KG1 (cell line): ENCODE measurements around the gene SLC35B1.
"Not testable (repeated sequence)": the region's sequence is repeated elsewhere in the genome, so short reads cannot be mapped to it uniquely, and the experiment has no call there.

Experiments used
- DNase-seq: peaks from one replicate; lab custom pipeline; 2025; lab: John Stamatoyannopoulos, UW

The SLC35B1 gene

GRCh38 chr17:49699966-49700575 is 7.7 kb downstream of the SLC35B1 start:
- DNase-seq, result no peak

- no peak for DNase-seq
Observed at GRCh38 chr17:49698005-49698404, 9.8 kb downstream of the SLC35B1 start.

- DNase-seq, result peak; percentile 51
Observed at GRCh38 chr17:49696233-49696761, 11.5 kb downstream of the SLC35B1 start.

GRCh38 chr17:49695698-49696232 is 12.0 kb downstream of the SLC35B1 start:
- DNase-seq, result peak; percentile 59

- DNase-seq, result peak; percentile 59
Observed at GRCh38 chr17:49694847-49695697, 12.7 kb downstream of the SLC35B1 start.

GRCh38 chr17:49692751-49693150 is 15.0 kb downstream of the SLC35B1 start:
- DNase-seq, result no peak

- DNase-seq, result no peak
Observed at GRCh38 chr17:49691677-49692191, 16.0 kb downstream of the SLC35B1 start.

- no peak for DNase-seq
Observed at GRCh38 chr17:49691086-49691676, 16.6 kb downstream of the SLC35B1 start.

GRCh38 chr17:49690256-49690655 is 17.5 kb downstream of the SLC35B1 start:
- no peak for DNase-seq

- DNase-seq, result no peak
Observed at GRCh38 chr17:49688848-49689247, 18.9 kb downstream of the SLC35B1 start.

GRCh38 chr17:49687878-49688491 is 19.8 kb downstream of the SLC35B1 start:
- no peak for DNase-seq

GRCh38 chr17:49681106-49681979 is 26.4 kb downstream of the SLC35B1 start:
- DNase-seq, result no peak

GRCh38 chr17:49680314-49680713 is 27.4 kb downstream of the SLC35B1 start:
- no peak for DNase-seq

- DNase-seq, result peak; percentile 95
Observed at GRCh38 chr17:49677933-49678847, 29.6 kb downstream of the SLC35B1 start, which contains the start of gene SPOP. TSS of gene SPOP (minus strand) at chr17:49678097. CDS start at chr17:49622810, 55,287 bp downstream.

GRCh38 chr17:49677134-49677932 is 30.4 kb downstream of the SLC35B1 start:
- peak; percentile 76 for DNase-seq

- DNase-seq, result peak; percentile 76
Observed at GRCh38 chr17:49676276-49676868, 31.4 kb downstream of the SLC35B1 start.

- no peak for DNase-seq
Observed at GRCh38 chr17:49674507-49674906, 33.3 kb downstream of the SLC35B1 start.

- DNase-seq, result not testable (repeated sequence)
Observed at GRCh38 chr17:49673679-49674078, 34.1 kb downstream of the SLC35B1 start.
